Suprapubic skin (tissue), 3 donors: ENCODE measurements around the gene RFX8.

Experiments
- CTCF ChIP-seq, 2 donors: fragments of 200-600 bp in 1 of 2; fragments of 450-650 bp in 1 of 2; sonication (generic) in 1 of 2; IDR thresholded peaks; one replicate each; pipeline ENCODE4 v1.5.1; 2016 to 2019; ENCODE audit warnings: antibody characterized with exemption in 2 of 2, mild to moderate bottlenecking in 1 of 2, moderate library complexity in 1 of 2
- POLR2AphosphoS5 ChIP-seq, 3 donors: sonication (generic); formaldehyde crosslinking; IDR thresholded peaks; one replicate each; pipeline ENCODE4 v1.6.1; 2017; ENCODE audit warnings: antibody characterized with exemption in 3 of 3

- TF ChIP-seq POLR2AphosphoS5 (IDR thresholded peaks at IDR 0.05): no peak
- TF ChIP-seq CTCF (IDR thresholded peaks at IDR 0.05): no peak
Measured at GRCh38 chr2:101410114-101410513, 64.8 kb downstream of the RFX8 start.
